Right atrium auricular region (tissue), 2 donors: Measurements from ENCODE around the gene PIK3R6. TPM values are rescaled to one million over a fixed set of nuclear protein-coding genes. Genes with fewer than 3 reads are reported as not detected.

Experiments used
- DNase-seq: peaks from one replicate; pipeline ENCODE4 v3.0.0-alpha.2; 2019; ENCODE audit warnings: low spot score
- H3K27ac ChIP-seq, 2 donors: fragments of 200-600 bp; sonication (generic); 1 replicate in 1 of 2; 2 replicates in 1 of 2; pipeline ENCODE4 v1.5.1; 2016 to 2019
- H3K27me3 ChIP-seq, 2 donors: fragments of 200-600 bp; sonication (generic); one replicate each; pipeline versions ENCODE4 v1.5.1 to v1.6.0; 2017 to 2019
- H3K36me3 ChIP-seq: fragments of 200-600 bp; sonication (generic); one replicate; pipeline ENCODE4 v1.5.1; 2016
- H3K4me1 ChIP-seq, 2 donors: fragments of 200-600 bp; sonication (generic); one replicate each; pipeline versions ENCODE4 v1.5.1 to v1.6.0; 2017 to 2019
- H3K4me3 ChIP-seq, 2 donors: fragments of 200-600 bp; sonication (generic); 1 replicate in 1 of 2; 2 replicates in 1 of 2; pipeline ENCODE4 v1.5.1; 2017 to 2019; ENCODE audit warnings: mild to moderate bottlenecking in 1 of 2, moderate library complexity in 1 of 2
- H3K9me3 ChIP-seq, 2 donors: fragments of 200-600 bp; sonication (generic); one replicate each; pipeline ENCODE4 v1.5.1; 2019
- CTCF ChIP-seq, 2 donors: fragments of 200-600 bp; sonication (generic); IDR thresholded peaks; one replicate each; pipeline ENCODE4 v1.5.1; 2019; ENCODE audit warnings: antibody characterized with exemption in 2 of 2
- total RNA-seq, 2 donors: library from RNA; depleted of rRNA; stranded (reverse); fragments of >200 nt; gene quantifications; one replicate each; pipeline ENCODE4 v1.1.0, GENCODE V29; 2016

PIK3R6 gene
- total RNA-seq, 2 donors from 2014 or later: 0.51 TPM; not detected in 1

GRCh38 chr17:8799570-8800212, 67.8 kb downstream of the PIK3R6 start:
- Histone ChIP-seq H3K4me3 (peak overlapping the region in 1 of 2 donors; percentile 16), H3K27ac (no peak overlapping the region), H3K9me3 (no peaks in the 10 kb centered on the region), H3K4me1 (peaks cover 0 to 8% of the 10 kb centered on the region in 2 donors), H3K36me3 (no peaks in the 10 kb centered on the region), H3K27me3 (no peaks in the 10 kb centered on the region)
- no peak for DNase-seq
- no peak for TF ChIP-seq CTCF (IDR thresholded peaks at IDR 0.05)

- Histone ChIP-seq H3K36me3 (no peaks in the 10 kb centered on the region), H3K4me1 (peaks cover 0 to 8% of the 10 kb centered on the region in 2 donors), H3K27me3 (no peaks in the 10 kb centered on the region), H3K9me3 (no peaks in the 10 kb centered on the region), H3K4me3 (peak within 1 kb of the TSS in 1 of 2 donors; percentile 16), H3K27ac (no peak within 1 kb of the TSS)
- TF ChIP-seq CTCF (IDR thresholded peaks at IDR 0.05): peak in 1 of 2 donors; percentile 38
- DNase-seq: no peak
Measured at GRCh38 chr17:8798846-8799569, 68.5 kb downstream of the PIK3R6 start, which contains the start of gene MFSD6L. Gene MFSD6L (minus strand): TSS chr17:8799365. CDS start chr17:8799120, 245 bp downstream.

GRCh38 chr17:8798176-8798845, 69.2 kb downstream of the PIK3R6 start:
- H3K9me3 ChIP-seq: no peaks in the 10 kb centered on the region
- no peaks in the 10 kb centered on the region for H3K36me3 ChIP-seq
- TF ChIP-seq CTCF (IDR thresholded peaks at IDR 0.05): no peak
- no peak overlapping the region for H3K4me3 ChIP-seq
- H3K4me1 ChIP-seq: peaks cover 0 to 8% of the 10 kb centered on the region in 2 donors
- DNase-seq: no peak
- no peak overlapping the region for H3K27ac ChIP-seq
- no peaks in the 10 kb centered on the region for H3K27me3 ChIP-seq

GRCh38 chr17:8797621-8798175, 69.8 kb downstream of the PIK3R6 start:
- H3K27ac ChIP-seq: no peak overlapping the region
- no peaks in the 10 kb centered on the region for H3K9me3 ChIP-seq
- H3K4me3 ChIP-seq: no peak overlapping the region
- H3K27me3 ChIP-seq: no peaks in the 10 kb centered on the region
- peaks cover 0 to 8% of the 10 kb centered on the region in 2 donors for H3K4me1 ChIP-seq
- TF ChIP-seq CTCF (IDR thresholded peaks at IDR 0.05): no peak
- no peaks in the 10 kb centered on the region for H3K36me3 ChIP-seq
- DNase-seq: no peak

- no peak overlapping the region for H3K27ac ChIP-seq
- no peak for DNase-seq
- peaks cover 0 to 8% of the 10 kb centered on the region in 2 donors for H3K4me1 ChIP-seq
- no peak overlapping the region for H3K4me3 ChIP-seq
- H3K36me3 ChIP-seq: no peaks in the 10 kb centered on the region
- H3K27me3 ChIP-seq: no peaks in the 10 kb centered on the region
- H3K9me3 ChIP-seq: peaks cover 7 to 14% of the 10 kb centered on the region in 2 donors
- TF ChIP-seq CTCF (IDR thresholded peaks at IDR 0.05): no peak
Measured at GRCh38 chr17:8794636-8795035, 72.8 kb downstream of the PIK3R6 start.
